IMR-90 (cell line): Measurements from ENCODE around the gene KDSR.

ENCODE experiments used
- MAFK ChIP-seq: IDR thresholded peaks from 2 replicates; pipeline ENCODE4 v1.6.1; 2012; ENCODE audit warnings: low read depth, low read length, improper control_type of control experiment
- POLR2A ChIP-seq: IDR thresholded peaks from 2 replicates; pipeline ENCODE4 v1.6.1; 2012; ENCODE audit warnings: mild to moderate bottlenecking, low read depth, low read length
- RAD21 ChIP-seq: IDR thresholded peaks from 2 replicates; pipeline ENCODE4 v1.6.1; 2012; ENCODE audit warnings: low read length, improper control_type of control experiment
- RCOR1 ChIP-seq: IDR thresholded peaks from 2 replicates; pipeline ENCODE4 v1.6.1; 2012; ENCODE audit warnings: mild to moderate bottlenecking, low read length, improper control_type of control experiment; ENCODE audit not compliant: insufficient replicate concordance
- TF ChIP-seq, protein P1 (sequence below): conservative IDR thresholded peaks from 2 replicates; pipeline ENCODE4 v1.5.1; 2012; ENCODE audit warnings: mild to moderate bottlenecking, low read depth, low read length, improper control_type of control experiment

DNA sequence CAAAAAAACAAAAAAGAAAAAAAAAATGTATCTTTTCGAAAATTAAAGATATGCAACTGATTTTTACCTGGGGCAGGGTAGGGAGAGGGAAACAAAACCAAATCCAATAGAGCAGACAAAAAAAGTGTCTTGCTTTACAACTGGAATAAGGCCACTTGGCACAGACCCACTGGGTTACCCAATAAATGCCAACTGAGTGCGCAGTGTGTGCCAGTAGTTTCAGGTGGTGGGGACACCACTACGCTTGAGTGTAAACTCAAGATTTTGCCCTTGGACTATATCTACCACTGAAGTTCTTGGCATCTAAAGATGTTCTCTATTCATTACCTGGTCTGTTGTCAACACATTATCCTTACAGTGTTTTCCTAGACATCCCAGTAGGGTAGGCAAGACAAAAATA is 39.0 kb upstream of the KDSR start:
- TF ChIP-seq, protein P1, sequence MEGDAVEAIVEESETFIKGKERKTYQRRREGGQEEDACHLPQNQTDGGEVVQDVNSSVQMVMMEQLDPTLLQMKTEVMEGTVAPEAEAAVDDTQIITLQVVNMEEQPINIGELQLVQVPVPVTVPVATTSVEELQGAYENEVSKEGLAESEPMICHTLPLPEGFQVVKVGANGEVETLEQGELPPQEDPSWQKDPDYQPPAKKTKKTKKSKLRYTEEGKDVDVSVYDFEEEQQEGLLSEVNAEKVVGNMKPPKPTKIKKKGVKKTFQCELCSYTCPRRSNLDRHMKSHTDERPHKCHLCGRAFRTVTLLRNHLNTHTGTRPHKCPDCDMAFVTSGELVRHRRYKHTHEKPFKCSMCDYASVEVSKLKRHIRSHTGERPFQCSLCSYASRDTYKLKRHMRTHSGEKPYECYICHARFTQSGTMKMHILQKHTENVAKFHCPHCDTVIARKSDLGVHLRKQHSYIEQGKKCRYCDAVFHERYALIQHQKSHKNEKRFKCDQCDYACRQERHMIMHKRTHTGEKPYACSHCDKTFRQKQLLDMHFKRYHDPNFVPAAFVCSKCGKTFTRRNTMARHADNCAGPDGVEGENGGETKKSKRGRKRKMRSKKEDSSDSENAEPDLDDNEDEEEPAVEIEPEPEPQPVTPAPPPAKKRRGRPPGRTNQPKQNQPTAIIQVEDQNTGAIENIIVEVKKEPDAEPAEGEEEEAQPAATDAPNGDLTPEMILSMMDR = no peak
- no peak for TF ChIP-seq POLR2A
- no peak for TF ChIP-seq MAFK
- TF ChIP-seq RCOR1 = no peak
- TF ChIP-seq RAD21 = no peak
